Fibroblast of gingiva (primary cell): ENCODE results near the gene LILRB1.
"Not testable (repeated sequence)": the region's sequence is repeated elsewhere in the genome, so short reads cannot be mapped to it uniquely, and the experiment has no call there.

Experiments used
- DNase-seq: peaks from one replicate; pipeline ENCODE4 v3.0.0-alpha.2; 2011; ENCODE audit warnings: low read depth

The LILRB1 gene

DNA sequence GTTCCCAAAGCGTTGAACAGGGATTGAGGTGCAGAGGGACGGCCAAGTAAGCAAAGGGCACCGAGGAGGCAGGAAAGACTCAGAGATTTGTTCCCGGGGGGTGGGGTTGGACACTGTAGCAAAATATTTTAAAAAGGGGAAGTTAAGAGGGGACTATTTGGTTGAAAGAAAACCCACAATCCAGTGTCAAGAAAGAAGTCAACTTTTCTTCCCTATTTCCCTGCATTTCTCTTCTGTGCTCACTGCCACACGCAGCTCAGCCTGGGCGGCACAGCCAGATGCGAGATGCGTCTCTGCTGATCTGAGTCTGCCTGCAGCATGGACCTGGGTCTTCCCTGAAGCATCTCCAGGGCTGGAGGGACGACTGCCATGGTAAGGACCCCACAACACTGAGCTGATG is at the start of gene LILRB1:
Gene LILRB1 (plus strand): TSS at position 223 of the 400 bp plus-strand sequence. CDS start 590 bp downstream, outside the sequence.
- DNase-seq = not testable (repeated sequence)

DNA sequence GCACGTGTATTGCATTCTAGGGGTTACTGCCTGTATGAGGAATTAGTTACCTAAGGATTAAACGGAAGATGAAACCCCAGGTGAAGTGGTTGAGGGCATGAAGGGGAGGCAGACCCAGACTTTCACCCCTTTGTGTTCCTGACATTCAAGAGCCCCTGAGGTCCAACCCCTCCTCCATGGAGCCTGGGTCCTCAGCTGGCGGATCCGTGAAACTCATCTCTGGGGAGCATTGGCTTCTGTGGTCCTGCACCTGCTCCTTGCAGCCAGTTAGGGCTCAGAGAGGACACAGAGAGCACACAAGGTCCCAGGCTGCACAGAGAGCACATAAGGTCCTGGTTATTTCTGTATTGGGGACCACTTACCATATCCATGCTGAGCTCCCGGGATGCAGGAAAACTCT is 43.9 kb upstream of the LILRB1 start:
- no peak for DNase-seq

DNA sequence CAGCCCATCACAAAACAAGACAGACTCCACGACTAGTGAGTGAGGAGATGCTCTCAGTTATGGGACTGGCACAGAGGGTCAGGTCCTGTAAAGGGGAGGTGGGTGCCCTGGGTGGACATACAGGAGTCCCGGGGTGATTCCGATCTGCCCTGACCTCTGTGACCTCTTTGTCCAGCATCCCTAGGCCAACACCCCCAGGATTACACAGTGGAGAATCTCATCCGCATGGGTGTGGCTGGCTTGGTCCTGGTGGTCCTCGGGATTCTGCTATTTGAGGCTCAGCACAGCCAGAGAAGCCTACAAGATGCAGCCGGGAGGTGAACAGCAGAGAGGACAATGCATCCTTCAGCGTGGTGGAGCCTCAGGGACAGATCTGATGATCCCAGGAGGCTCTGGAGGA is 43.3 kb upstream of the LILRB1 start:
- DNase-seq = no peak

DNA sequence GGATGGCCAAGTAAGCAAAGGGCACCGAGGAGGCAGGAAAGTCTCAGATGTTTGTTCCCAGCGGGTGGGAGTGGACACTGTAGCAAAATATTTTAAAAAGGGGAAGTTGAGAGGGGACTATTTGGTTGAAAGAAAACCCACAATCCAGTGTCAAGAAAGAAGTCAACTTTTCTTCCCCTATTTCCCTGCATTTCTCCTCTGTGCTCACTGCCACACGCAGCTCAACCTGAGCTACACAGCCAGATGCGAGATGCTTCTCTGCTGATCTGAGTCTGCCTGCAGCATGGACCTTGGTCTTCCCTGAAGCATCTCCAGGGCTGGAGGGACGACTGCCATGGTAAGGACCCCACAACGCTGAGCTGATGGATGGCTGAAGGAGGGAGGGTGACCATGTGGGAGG is 36.8 kb upstream of the LILRB1 start, which contains the start of gene LILRA1:
Gene LILRA1 (plus strand): TSS at position 188 of the 400 bp plus-strand sequence. CDS start 613 bp downstream, outside the sequence.
- not testable (repeated sequence) for DNase-seq

DNA sequence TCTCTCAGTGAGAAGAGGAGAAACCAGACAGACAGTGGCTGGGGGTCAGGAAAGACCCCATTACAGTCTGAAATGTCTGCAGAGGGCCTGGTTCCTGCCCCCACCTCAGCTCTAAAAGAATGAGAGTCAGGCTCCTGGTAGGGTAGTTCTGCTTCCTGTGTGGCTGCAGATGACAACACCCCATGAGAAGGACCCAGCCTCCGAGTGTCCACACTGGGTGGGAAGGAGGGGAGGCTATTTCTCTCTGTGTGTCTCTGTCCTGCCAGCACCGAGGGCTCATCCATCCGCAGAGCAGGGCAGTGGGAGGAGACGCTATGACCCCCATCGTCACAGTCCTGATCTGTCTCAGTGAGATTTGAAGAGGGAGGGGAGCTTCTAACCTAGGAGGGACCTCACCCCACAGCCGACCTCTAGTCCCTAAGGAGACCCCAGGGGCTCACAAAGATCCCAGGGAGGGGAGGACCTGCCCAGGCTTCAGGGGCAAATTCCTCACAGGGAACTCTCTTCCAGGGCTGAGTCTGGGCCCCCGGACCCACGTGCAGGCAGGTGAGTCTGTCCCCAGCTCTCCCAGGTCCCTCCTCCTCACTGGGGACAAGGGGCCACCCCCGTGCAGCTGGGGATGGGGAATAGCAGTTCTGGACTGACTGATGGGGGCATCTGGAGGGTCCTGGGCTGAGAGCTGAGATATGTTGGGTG is 36.2 kb upstream of the LILRB1 start:
- DNase-seq = not testable (repeated sequence)

DNA sequence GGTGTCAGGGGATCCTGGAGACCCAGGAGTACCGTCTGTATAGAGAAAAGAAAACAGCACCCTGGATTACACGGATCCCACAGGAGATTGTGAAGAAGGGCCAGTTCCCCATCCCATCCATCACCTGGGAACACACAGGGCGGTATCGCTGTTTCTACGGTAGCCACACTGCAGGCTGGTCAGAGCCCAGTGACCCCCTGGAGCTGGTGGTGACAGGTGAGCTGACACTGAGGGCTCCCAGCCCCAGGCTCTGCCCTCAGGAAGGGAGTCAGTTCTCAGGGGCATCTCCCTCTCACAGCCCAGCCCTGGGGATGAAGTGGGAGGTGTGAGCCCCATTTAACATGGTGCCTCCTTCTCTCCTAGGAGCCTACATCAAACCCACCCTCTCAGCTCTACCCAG is 35.5 kb upstream of the LILRB1 start:
- DNase-seq = no peak

DNA sequence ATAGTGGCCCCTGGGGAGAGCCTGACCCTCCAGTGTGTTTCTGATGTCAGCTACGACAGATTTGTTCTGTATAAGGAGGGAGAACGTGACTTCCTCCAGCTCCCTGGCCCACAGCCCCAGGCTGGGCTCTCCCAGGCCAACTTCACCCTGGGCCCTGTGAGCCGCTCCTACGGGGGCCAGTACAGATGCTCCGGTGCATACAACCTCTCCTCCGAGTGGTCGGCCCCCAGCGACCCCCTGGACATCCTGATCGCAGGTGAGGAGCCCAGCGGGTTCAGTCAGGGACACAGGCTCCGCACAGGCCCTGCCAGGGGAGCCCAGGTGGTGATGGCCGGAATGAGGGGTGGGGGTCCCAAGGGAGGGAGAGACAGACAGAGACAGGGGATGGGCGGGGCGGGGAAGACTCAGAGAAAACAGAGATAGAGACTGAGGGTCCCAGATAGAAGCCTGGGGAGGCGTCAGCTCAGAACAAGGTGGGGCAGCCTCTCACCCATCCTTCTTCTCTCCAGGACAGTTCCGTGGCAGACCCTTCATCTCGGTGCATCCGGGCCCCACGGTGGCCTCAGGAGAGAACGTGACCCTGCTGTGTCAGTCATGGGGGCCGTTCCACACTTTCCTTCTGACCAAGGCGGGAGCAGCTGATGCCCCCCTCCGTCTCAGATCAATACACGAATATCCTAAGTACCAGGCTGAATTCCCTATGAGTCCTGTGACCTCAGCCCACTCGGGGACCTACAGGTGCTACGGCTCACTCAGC is 34.4 kb upstream of the LILRB1 start:
- not testable (repeated sequence) for DNase-seq

DNA sequence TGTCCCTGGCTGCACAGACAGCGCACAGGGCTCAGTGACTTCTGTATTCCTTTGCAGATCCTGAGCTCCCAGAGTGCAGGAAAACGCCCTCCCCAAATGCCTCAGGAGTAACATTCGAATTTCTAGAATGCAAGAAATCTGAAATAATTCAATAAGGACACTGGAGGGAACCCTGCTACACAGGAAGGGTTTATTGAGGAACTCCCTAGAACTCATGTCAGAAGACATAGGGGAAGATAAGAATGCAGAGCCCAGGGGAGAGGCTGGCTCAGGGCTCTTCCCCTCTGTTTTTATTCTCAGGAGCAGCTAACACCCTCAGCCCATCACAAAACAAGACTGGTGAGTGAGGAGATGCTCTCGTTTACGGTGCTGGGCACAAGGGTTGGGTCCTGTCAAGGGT is 30.1 kb upstream of the LILRB1 start:
- DNase-seq = no peak

DNA sequence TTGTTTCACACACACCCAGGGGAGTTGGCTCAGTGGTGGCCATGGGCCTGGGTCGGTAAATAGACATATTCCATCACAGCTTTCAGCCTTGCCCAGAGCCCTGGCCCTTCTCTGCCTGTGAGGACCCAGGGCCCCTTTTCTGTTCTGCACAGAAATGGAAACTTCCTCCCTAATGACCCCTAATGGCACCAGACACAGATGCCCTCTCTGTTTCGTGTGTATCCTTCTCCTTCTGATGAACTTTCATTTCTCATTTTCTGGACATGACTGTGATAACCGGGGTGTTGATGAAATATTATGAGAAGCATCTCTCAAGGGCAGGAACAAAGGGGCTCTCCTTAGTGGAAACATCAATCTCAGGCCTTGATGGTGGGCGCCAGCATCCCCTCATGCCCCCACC is 24.1 kb upstream of the LILRB1 start:
- no peak for DNase-seq

DNA sequence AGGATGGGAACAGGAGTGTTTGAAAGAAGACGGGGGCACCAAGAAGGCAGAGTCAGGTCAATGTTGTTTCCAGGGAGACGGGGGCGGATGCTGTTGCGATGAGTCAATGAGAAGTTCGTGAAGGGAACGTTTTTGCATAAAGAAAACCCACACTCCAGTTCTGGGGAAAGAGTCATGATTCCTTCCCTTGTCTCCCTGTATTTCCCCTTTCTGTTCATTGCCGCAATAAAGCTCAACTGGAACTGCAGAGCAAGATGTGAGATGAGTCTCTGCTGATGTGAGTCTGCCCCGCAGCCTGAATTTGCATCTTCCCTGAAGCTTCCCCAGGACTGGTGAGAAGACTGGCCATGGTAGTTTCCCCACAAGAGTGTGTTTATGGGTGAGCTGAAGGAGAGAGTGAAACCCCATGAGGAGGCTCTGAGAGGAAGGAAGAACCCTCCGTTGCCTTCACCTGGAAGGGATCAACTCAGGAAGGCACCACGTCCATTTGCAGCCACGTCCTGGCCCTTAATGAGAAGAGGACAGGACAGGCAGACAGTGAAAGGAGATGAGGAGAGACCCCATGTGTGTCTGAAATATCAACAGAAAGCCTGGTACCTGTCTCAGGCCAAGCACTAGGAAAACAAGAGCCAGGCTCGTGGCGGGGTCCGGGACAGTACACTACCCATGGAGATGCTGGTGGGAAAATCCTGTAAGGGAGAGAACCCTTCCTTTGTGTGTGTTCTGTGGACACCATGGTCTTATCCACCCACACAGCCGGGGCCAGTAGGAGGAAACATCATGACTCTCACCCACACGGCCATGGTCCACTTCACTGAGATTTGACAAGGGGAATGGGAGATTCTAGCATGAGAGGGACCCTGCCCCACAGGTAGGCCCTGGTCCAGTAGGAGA is 23.1 kb upstream of the LILRB1 start:
- no peak for DNase-seq

DNA sequence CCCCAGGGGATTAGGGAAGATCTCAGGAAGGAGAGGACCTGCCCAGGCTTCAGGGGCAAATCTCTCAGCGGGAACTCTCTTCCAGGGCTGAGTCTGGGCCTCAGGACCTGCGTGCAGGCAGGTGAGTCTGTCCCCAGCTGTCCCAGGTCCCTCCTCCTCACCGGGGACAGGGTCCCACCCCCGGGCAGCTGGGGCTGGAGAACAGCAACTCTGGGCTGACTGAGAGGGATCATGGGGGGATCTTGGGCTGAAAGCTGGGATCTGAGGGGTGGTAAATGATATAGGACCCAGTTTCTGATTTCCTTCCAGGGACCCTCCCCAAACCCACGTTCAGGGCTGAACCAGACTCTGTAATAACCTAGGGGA is 22.5 kb upstream of the LILRB1 start:
- no peak for DNase-seq

DNA sequence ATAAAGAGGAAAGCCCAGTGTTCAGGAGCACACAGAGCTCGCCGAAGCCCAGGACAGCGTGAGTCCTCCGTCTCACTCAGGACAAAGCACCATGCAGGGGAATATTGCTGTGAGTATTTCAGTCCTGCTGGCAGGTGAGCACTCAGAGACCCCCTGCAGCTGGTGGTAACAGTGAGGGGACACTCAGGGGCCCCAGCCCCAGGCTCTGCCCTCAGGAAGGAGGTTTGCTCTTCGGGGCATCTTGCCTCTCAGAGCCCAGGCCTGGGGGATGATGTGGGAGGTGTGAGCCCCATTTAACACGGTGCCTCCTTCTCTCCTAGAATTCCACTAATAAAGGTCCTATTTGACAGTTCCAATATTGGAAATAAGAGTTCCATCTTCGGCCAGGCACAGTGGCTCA is 22.1 kb upstream of the LILRB1 start:
- DNase-seq = no peak

DNA sequence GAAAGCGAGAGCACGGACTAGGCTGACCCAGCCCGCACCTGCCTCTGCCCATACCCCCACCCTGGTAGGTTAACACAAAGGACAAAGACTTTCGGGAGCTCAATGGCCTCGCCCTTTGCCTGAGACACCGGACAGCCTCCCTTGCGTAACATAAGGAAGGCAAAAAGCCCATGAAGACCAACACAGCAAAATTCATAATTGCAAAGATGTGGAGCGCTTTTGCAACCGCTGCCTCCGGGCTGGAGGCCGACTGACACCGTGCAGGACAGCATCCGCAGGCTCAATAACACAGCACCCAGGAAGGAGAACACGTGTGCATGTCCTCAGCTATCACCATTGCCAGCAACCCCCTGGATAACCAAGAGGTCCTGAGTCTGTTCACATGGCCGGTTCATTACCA is 21.5 kb upstream of the LILRB1 start:
- DNase-seq = no peak

DNA sequence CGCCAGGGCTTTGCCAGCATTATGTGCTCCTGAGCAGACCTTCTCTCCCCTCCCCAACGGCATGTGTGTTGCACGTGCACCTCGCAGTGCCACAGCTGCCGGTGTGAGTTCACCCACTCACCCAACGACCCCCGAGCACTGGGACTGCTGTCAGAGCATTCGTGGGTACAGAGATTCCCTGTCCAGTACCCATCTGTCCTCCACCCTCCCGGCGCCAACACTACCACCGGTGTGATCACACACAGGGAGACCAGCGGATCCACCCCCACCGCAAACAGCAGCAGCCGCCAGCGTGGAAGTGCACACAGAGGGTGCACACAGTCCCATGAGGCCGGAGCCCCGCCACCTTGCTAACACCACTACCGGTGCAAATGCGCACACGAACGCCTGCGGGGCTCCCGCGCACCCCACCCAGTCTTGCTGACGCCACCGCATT is 20.9 kb upstream of the LILRB1 start:
- no peak for DNase-seq

DNA sequence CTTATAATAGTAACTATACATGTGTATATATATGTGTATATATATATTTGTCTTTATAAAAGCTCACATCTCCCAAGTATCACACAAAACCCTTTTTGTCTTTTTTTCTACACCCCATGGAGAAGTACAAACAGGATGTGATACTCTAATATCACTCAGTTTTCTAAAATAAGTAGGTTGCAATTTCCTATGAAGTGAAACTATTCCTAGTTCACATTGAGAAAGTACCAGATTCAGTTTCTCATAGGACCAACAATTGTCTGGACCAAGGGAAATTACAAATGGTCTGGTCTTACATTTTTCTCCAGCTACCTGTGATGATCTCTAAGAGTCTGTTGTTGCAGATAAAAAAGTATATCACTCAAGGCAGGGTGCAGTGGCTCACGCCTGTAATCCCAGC is 17.9 kb upstream of the LILRB1 start:
- DNase-seq = no peak

DNA sequence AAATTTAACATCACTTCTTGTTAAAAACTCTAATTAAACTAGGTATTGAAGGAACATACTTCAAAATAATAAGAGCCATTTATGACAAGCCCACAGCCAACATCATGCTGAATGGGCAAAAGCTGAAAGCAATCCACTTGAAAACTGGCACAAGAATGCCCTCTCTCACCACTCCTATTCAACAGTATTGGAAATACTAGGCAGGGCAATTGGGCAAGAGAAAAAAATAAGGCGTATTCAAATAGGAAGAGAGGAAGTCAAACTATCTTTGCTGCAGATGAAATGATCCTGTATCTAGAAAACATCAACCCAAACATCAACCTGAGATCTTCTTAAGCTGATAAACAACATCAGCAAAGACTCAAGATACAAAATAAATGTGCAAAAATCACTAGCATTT is 15.6 kb upstream of the LILRB1 start:
- no peak for DNase-seq

DNA sequence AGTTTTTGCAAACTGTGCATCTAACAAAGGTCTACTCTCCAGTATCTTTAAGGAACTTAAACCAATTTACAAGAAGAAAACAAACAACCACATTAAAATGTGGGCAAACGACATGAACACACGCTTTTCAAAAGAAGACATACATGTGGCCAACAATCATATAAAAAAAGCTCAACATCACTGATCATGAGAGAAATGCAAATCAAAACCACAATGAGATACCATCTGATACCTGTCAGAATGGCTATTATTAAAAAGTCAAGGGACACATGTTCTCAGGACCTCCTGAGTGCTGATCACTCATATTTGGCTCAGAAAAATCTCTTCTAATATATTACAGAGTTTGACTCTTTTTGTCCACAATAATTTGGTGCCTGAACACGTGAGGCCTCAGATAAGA is 14.2 kb upstream of the LILRB1 start:
- no peak for DNase-seq

DNA sequence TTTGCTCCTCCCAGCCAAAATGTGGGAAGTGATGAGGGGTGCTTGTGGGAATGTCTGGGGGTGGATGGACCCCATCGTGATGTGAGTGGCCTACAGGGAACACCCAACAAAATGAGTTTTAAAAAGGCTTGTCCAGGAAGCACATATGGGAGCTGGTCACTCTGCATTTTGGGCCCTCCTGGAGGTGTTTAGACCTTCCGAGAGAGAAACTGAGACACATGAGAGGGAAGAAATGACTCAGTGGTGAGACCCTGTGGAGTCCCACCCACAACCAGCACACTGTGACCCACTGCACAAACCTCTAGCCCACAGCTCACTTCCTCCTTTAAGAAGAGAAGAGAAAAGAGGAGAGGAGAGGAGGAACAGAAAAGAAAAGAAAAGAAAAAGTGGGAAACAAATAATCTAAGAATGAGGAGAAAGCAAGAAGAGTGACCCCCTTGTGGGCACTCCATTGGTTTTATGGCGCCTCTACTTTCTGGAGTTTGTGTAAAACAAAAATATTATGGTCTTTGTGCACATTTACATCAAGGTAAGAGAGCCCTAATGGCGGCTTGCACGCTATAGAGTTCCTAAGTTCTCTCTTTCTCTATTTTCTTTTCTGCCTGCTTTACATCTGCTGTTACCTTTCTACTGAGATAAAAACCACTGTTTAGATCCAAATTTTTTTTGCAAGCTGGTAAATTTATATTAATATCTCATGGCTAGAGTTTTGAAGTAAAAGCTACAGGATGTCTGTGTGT is 13.3 kb upstream of the LILRB1 start:
- DNase-seq = no peak

DNA sequence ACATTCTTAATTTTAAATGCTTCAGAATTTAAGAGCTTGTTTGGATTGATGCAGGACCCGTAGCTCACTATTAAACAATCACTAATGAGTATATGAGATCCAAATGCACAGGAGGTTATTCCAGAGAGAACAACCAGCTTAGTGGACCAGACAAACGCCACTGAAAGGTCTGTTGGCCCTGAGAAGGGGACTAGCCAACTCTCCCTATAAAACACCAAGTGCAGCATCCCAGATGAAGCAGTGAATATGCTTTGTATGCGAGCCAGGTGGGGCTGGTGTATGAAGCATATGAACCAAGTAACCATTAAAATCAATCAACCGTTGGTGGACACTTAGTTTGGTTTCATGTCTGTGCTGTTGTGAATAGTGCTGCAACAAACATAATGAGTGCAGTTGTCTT is 9.8 kb upstream of the LILRB1 start:
- DNase-seq = no peak

DNA sequence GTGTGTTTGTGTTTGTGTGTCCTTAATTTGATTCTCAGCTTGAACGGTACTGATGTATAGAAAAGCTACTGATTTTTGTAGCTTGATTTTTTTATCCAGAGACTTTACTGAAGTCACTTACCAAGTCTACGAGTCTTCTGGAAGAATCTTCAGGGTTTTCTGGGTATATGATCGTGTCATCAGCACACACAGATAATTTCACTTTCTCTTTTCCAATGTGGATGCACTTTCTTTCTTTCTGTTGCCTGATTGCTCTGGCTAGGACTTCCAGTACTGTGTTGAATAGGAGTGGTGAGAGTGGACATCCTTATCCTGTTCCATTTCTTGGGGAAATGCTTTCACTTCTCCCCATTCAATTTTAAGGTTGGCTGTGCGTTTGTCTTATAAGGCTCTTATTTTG is 7.9 kb upstream of the LILRB1 start:
- DNase-seq = no peak

DNA sequence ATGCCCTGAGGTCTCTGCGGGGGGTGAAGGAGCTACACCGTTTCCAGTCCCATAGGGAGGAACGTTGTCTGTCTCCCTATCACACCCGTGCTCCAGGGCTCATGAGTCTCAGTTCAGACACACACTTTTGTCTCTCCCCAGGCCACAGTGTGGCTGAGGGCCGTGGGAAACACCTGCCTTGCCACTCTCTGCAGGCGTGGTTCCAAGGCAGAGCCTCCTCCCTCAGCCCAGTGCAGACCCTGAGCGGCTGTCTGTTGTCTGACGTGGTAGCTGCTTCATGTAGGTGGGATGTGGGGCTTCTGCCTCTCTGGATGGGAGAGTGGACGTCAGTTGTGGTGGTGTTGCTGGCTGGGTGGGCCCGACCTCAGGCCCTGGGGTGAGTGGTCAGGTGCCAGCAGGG is 6.0 kb upstream of the LILRB1 start:
- DNase-seq = not testable (repeated sequence)
